H9 (cell line): ENCODE data around the gene NCF2. TPM values are rescaled to one million over a fixed set of nuclear protein-coding genes. Genes with fewer than 3 reads are reported as not detected.

Source experiments
- DNase-seq: peaks from one replicate; pipeline ENCODE4 v3.0.0-alpha.2; 2017
- H2AFZ ChIP-seq: one replicate; pipeline ENCODE4 v1.6.1; 2013; ENCODE audit warnings: mild to moderate bottlenecking, low read length, control low read depth, moderate library complexity
- H2AK5ac ChIP-seq: 2 replicates; pipeline ENCODE4 v1.6.1; 2013; ENCODE audit warnings: low read length, control low read depth, mixed read lengths; ENCODE audit not compliant: insufficient read length
- H2BK120ac ChIP-seq: one replicate; pipeline ENCODE4 v1.6.1; 2013; ENCODE audit warnings: low read depth, mild to moderate bottlenecking, low read length, control low read depth, inconsistent platforms; ENCODE audit not compliant: poor library complexity, severe bottlenecking
- H2BK12ac ChIP-seq: 2 replicates; pipeline ENCODE4 v1.6.1; 2013; ENCODE audit warnings: low read length, control low read depth, mixed read lengths, low read depth; ENCODE audit not compliant: insufficient read length
- H2BK15ac ChIP-seq: 2 replicates; pipeline ENCODE4 v1.6.1; 2013; ENCODE audit warnings: low read depth, low read length, control low read depth
- H2BK20ac ChIP-seq: one replicate; pipeline ENCODE4 v1.6.1; 2013; ENCODE audit warnings: low read depth, mild to moderate bottlenecking, low read length, control low read depth, inconsistent platforms; ENCODE audit not compliant: poor library complexity, severe bottlenecking
- H2BK5ac ChIP-seq: 2 replicates; pipeline ENCODE4 v1.6.1; 2013; ENCODE audit warnings: low read length, control low read depth, mixed read lengths; ENCODE audit not compliant: insufficient read length
- H3K14ac ChIP-seq: 2 replicates; pipeline ENCODE4 v1.6.1; 2013; ENCODE audit warnings: low read length, control low read depth; ENCODE audit not compliant: insufficient read depth
- H3K18ac ChIP-seq: 2 replicates; pipeline ENCODE4 v1.6.1; 2013; ENCODE audit warnings: low read depth, mild to moderate bottlenecking, mixed read lengths, low read length, control low read depth; ENCODE audit not compliant: insufficient read length
- H3K23ac ChIP-seq: 2 replicates; pipeline ENCODE4 v1.6.1; 2013; ENCODE audit warnings: low read length, control low read depth, mixed read lengths, low read depth; ENCODE audit not compliant: insufficient read length
- H3K23me2 ChIP-seq: 2 replicates; pipeline ENCODE4 v1.6.1; 2013; ENCODE audit warnings: low read depth, mild to moderate bottlenecking, mixed read lengths, low read length, control low read depth; ENCODE audit not compliant: insufficient read length, poor library complexity, severe bottlenecking
- H3K27ac ChIP-seq: 2 replicates; pipeline ENCODE4 v1.5.1; 2013; ENCODE audit warnings: low read length, control low read depth, mixed read lengths, low read depth; ENCODE audit not compliant: insufficient read length
- H3K27me3 ChIP-seq: 2 replicates; pipeline ENCODE4 v1.6.1; 2013; ENCODE audit warnings: low read length, control low read depth, inconsistent platforms; ENCODE audit not compliant: insufficient read depth
- H3K4ac ChIP-seq: 2 replicates; pipeline ENCODE4 v1.6.1; 2013; ENCODE audit warnings: low read depth, mild to moderate bottlenecking, control low read depth, inconsistent platforms, low read length, moderate library complexity
- H3K4me1 ChIP-seq: 2 replicates; pipeline ENCODE4 v1.6.1; 2013; ENCODE audit warnings: low read length, control low read depth, inconsistent platforms; ENCODE audit not compliant: insufficient read depth
- H3K4me2 ChIP-seq: 2 replicates; pipeline ENCODE4 v1.6.1; 2013; ENCODE audit warnings: low read length, control low read depth, mixed read lengths; ENCODE audit not compliant: insufficient read length, insufficient read depth
- H3K56ac ChIP-seq: 2 replicates; pipeline ENCODE4 v1.6.1; 2013; ENCODE audit warnings: low read depth, mild to moderate bottlenecking, mixed read lengths, low read length, control low read depth; ENCODE audit not compliant: insufficient read length
- H3K79me1 ChIP-seq: 2 replicates; pipeline ENCODE4 v1.6.1; 2013; ENCODE audit warnings: low read depth, mild to moderate bottlenecking, moderate library complexity, low read length, control low read depth, inconsistent platforms; ENCODE audit not compliant: insufficient read depth, poor library complexity, severe bottlenecking
- H3K79me2 ChIP-seq: 2 replicates; pipeline ENCODE4 v1.6.1; 2013; ENCODE audit warnings: low read length, control low read depth, inconsistent platforms; ENCODE audit not compliant: insufficient read depth
- H3K9ac ChIP-seq: 2 replicates; pipeline ENCODE4 v1.6.1; 2013; ENCODE audit warnings: low read length, control low read depth, mixed read lengths; ENCODE audit not compliant: insufficient read length; ENCODE audit errors: extremely low read depth
- H3K9me3 ChIP-seq: one replicate; pipeline ENCODE4 v1.6.1; 2013; ENCODE audit warnings: low read depth, low read length, inconsistent platforms; ENCODE audit not compliant: control insufficient read depth
- H3T11ph ChIP-seq: one replicate; pipeline ENCODE4 v1.6.1; 2013; ENCODE audit warnings: mild to moderate bottlenecking, low read length, control low read depth, inconsistent platforms
- H4K20me1 ChIP-seq: one replicate; pipeline ENCODE4 v1.6.1; 2013; ENCODE audit not compliant: control insufficient read depth, insufficient read length, insufficient read depth
- H4K5ac ChIP-seq: 2 replicates; pipeline ENCODE4 v1.6.1; 2013; ENCODE audit warnings: low read depth, mild to moderate bottlenecking, mixed read lengths, low read length, control low read depth; ENCODE audit not compliant: insufficient read length
- H4K8ac ChIP-seq: replicated peaks from 2 replicates; pipeline ENCODE4 v1.6.1; 2013; ENCODE audit warnings: low read length, control low read depth, mixed read lengths, low read depth; ENCODE audit not compliant: insufficient read length
- H4K91ac ChIP-seq: 2 replicates; pipeline ENCODE4 v1.6.1; 2013; ENCODE audit warnings: low read depth, mild to moderate bottlenecking, moderate library complexity, mixed read lengths, low read length, control low read depth; ENCODE audit not compliant: insufficient read length
- H3K27ac Mint-ChIP-seq, 3 experiments: 2 replicates in 2 of 3; 3 replicates in 1 of 3; pipeline ENCODE4 v1.8.0; 2020 to 2021; ENCODE audit warnings: mixed read lengths in 3 of 3, mild to moderate bottlenecking in 1 of 3, moderate library complexity in 1 of 3
- H3K27me3 Mint-ChIP-seq: 2 replicates; pipeline ENCODE4 v1.8.0; 2021; ENCODE audit warnings: low read depth, mild to moderate bottlenecking, moderate library complexity, mixed read lengths
- H3K36me3 Mint-ChIP-seq, 3 experiments: 2 replicates in 2 of 3; 3 replicates in 1 of 3; pipeline ENCODE4 v1.8.0; 2020 to 2021; ENCODE audit warnings: low read depth in 3 of 3, mixed read lengths in 3 of 3; ENCODE audit not compliant: insufficient read depth in 1 of 3
- H3K4me1 Mint-ChIP-seq, 2 experiments: 2 replicates each; pipeline ENCODE4 v1.8.0; 2020; ENCODE audit warnings: mixed read lengths in 2 of 2
- H3K4me3 Mint-ChIP-seq, 2 experiments: 2 replicates in 1 of 2; 3 replicates in 1 of 2; pipeline ENCODE4 v1.8.0; 2020 to 2021; ENCODE audit warnings: mild to moderate bottlenecking in 2 of 2, mixed read lengths in 2 of 2, moderate library complexity in 1 of 2
- H3K9me3 Mint-ChIP-seq, 2 experiments: 2 replicates in 1 of 2; 3 replicates in 1 of 2; pipeline ENCODE4 v1.8.0; 2020; ENCODE audit warnings: mild to moderate bottlenecking in 2 of 2, mixed read lengths in 2 of 2, moderate library complexity in 1 of 2
- CTCF ChIP-seq: fragments of 200-600 bp; sonication (generic); conservative IDR thresholded peaks from 3 replicates; pipeline ENCODE4 v1.8.0; 2021; ENCODE audit warnings: antibody characterized with exemption, mild to moderate bottlenecking
- WGBS: extraction: QIAGEN DNeasy Blood & Tissue Kit; methylation state at CpG from one replicate; pipeline ENCODE4 v1.1.7; 2013; ENCODE audit warnings: missing lambda C conversion rate, low lambda C conversion rate, mixed read lengths; ENCODE audit not compliant: insufficient read length; ENCODE audit errors: extremely low coverage; 5-methylcytosine and 5-hydroxymethylcytosine counted together
- total RNA-seq: library from RNA; stranded (reverse); gene quantifications from 2 replicates; pipeline ENCODE4 v1.2.1, GENCODE V29; 2021

NCF2 gene
- total RNA-seq, 1 experiment from 2014 or later, result not detected

- Histone ChIP-seq H3K9ac (no peak overlapping the region), H3K23me2 (no peaks in the 10 kb centered on the region), H3K27ac (no peak overlapping the region), H3K4me1 (peaks cover 2% of the 10 kb centered on the region; the same call in 1 of the 2 replicates), H4K20me1 (no peaks in the 10 kb centered on the region), H2AFZ (no peak overlapping the region), H3K18ac (no peak overlapping the region), H4K91ac (no peak overlapping the region), H3K27me3 (no peaks in the 10 kb centered on the region), H3K23ac (no peak overlapping the region), H3T11ph (no peak overlapping the region), H3K56ac (no peak overlapping the region), H3K9me3 (no peaks in the 10 kb centered on the region), H3K79me1 (no peaks in the 10 kb centered on the region), H3K14ac (no peak overlapping the region), H3K4ac (no peak overlapping the region), H3K4me2 (no peak overlapping the region), H2BK120ac (no peak overlapping the region), H4K5ac (no peak overlapping the region), H2BK12ac (no peak overlapping the region), H2BK20ac (no peak overlapping the region), H2BK15ac (no peak overlapping the region), H3K79me2 (no peaks in the 10 kb centered on the region), H2AK5ac (no peak overlapping the region), H2BK5ac (no peak overlapping the region), H4K8ac (no peak overlapping the region)
- no peak overlapping the region for H3K27ac Mint-ChIP-seq
- WGBS, result no CpG with 5 or more reads among the region's 1 CpG
- no peaks in the 10 kb centered on the region for H3K9me3 Mint-ChIP-seq
- H3K4me3 Mint-ChIP-seq, result no peak overlapping the region
- DNase-seq, result no peak
- peaks cover 41 to 88% (median 67%) of the 10 kb centered on the region in 3 experiments; a peak in 6 of 7 replicates for H3K36me3 Mint-ChIP-seq
- no peak for TF ChIP-seq CTCF
- H3K4me1 Mint-ChIP-seq, result peaks cover 34 to 39% of the 10 kb centered on the region in 2 experiments
- no peaks in the 10 kb centered on the region for H3K27me3 Mint-ChIP-seq
Observed at GRCh38 chr1:183548116-183548515, 42.1 kb downstream of the NCF2 start.
